Neural cell (in vitro differentiated cells): ENCODE measurements around the gene CROCC.

Experiments used
- CTCF ChIP-seq: fragments of 450-650 bp; IDR thresholded peaks from 2 replicates; pipeline ENCODE4 v1.5.1; 2014; ENCODE audit warnings: antibody characterized with exemption, mild to moderate bottlenecking, moderate library complexity; ENCODE audit not compliant: poor library complexity, severe bottlenecking
- EP300 ChIP-seq: fragments of 450-650 bp; conservative IDR thresholded peaks from 2 replicates; pipeline ENCODE4 v1.6.1; 2014; ENCODE audit warnings: antibody characterized with exemption, mild to moderate bottlenecking, moderate library complexity; ENCODE audit not compliant: poor library complexity, severe bottlenecking
- EZH2 ChIP-seq: fragments of 200-600, 300-800 bp; shearing (Covaris generic), sonication (generic); IDR thresholded peaks from 2 replicates; pipeline ENCODE4 v1.6.1; 2014; ENCODE audit warnings: antibody characterized with exemption, low read length, borderline replicate concordance, mild to moderate bottlenecking; ENCODE audit not compliant: insufficient read depth, poor library complexity, severe bottlenecking
- POLR2AphosphoS5 ChIP-seq: IDR thresholded peaks from 2 replicates; pipeline ENCODE4 v1.6.1; 2012
- RAD21 ChIP-seq: fragments of 450-650 bp; conservative IDR thresholded peaks from 2 replicates; pipeline ENCODE4 v1.6.1; 2014; ENCODE audit warnings: antibody characterized with exemption, mild to moderate bottlenecking, moderate library complexity
- REST ChIP-seq: IDR thresholded peaks from 2 replicates; pipeline ENCODE4 v1.6.1; 2012; ENCODE audit warnings: borderline replicate concordance
- SMC3 ChIP-seq: fragments of 450-650 bp; conservative IDR thresholded peaks from 2 replicates; pipeline ENCODE4 v1.6.1; 2014; ENCODE audit warnings: antibody characterized with exemption, mild to moderate bottlenecking, moderate library complexity; ENCODE audit not compliant: poor library complexity
- TAF1 ChIP-seq: IDR thresholded peaks from 2 replicates; pipeline ENCODE4 v1.6.1; 2012; ENCODE audit warnings: low read depth

GRCh38 chr1:17008208-17008855 lies 86.6 kb downstream of the CROCC start:
- TF ChIP-seq POLR2AphosphoS5 = no peak
- no peak for TF ChIP-seq CTCF
- TF ChIP-seq EZH2 = no peak
- no peak for TF ChIP-seq EP300
- TF ChIP-seq SMC3 = no peak
- no peak for TF ChIP-seq REST
- TF ChIP-seq RAD21 = no peak
- no peak for TF ChIP-seq TAF1
